OCI-LY3 (cell line): ENCODE results near the gene TNP2.

Experiments used
- H2AFZ ChIP-seq: fragments of 200-600, 300-600 bp; shearing (Covaris generic); 2 replicates; pipeline ENCODE4 v1.6.0; 2014; ENCODE audit warnings: antibody characterized with exemption, low read depth, low read length
- H3K27ac ChIP-seq: fragments of 200-600, 300-600 bp; sonication (generic); 2 replicates; pipeline ENCODE4 v1.5.1; 2014; ENCODE audit warnings: mild to moderate bottlenecking, low read length, moderate library complexity, mixed read lengths
- H3K27me3 ChIP-seq: fragments of 200-600, 300-600 bp; sonication (generic); 2 replicates; pipeline ENCODE4 v1.6.1; 2014; ENCODE audit warnings: low read depth, low read length, mixed read lengths
- H3K36me3 ChIP-seq: fragments of 200-600, 300-600 bp; sonication (generic); replicated peaks from 2 replicates; pipeline ENCODE3; 2014; ENCODE audit warnings: low read depth, low read length, mixed read lengths
- H3K4me1 ChIP-seq: fragments of 300-600, 200-600 bp; sonication (generic); 2 replicates; pipeline ENCODE4 v1.6.1; 2014; ENCODE audit warnings: low read length, mixed read lengths
- H3K4me2 ChIP-seq: fragments of 200-600, 300-600 bp; sonication (generic); 2 replicates; pipeline ENCODE4 v1.6.1; 2014; ENCODE audit warnings: low read length, mixed read lengths
- H3K4me3 ChIP-seq: fragments of 300-600, 200-600 bp; sonication (generic); 2 replicates; pipeline ENCODE4 v1.5.1; 2014; ENCODE audit warnings: antibody characterized with exemption, mild to moderate bottlenecking, low read length, moderate library complexity
- H3K79me2 ChIP-seq: fragments of 300-600, 200-600 bp; shearing (Covaris generic); 2 replicates; pipeline ENCODE4 v1.6.1; 2014; ENCODE audit warnings: mild to moderate bottlenecking, low read length, mixed read lengths
- H3K9ac ChIP-seq: fragments of 300-600, 200-600 bp; shearing (Covaris generic); 2 replicates; pipeline ENCODE4 v1.6.0; 2014; ENCODE audit warnings: mild to moderate bottlenecking, low read length, moderate library complexity
- H3K9me3 ChIP-seq: fragments of 200-600, 300-600 bp; shearing (Covaris generic); 2 replicates; pipeline ENCODE4 v1.6.1; 2014; ENCODE audit warnings: low read length, mixed read lengths; ENCODE audit not compliant: insufficient read depth
- H4K20me1 ChIP-seq: fragments of 200-600, 300-600 bp; sonication (generic); 2 replicates; pipeline ENCODE4 v1.6.1; 2016; ENCODE audit warnings: low read length, mixed read lengths; ENCODE audit not compliant: insufficient read depth
- CTCF ChIP-seq: fragments of 200-600, 300-600 bp; sonication (generic); IDR thresholded peaks from 2 replicates; pipeline ENCODE4 v1.5.1; 2014; ENCODE audit warnings: antibody characterized with exemption, low read length, low read depth
- EZH2phosphoT487 ChIP-seq: fragments of 200-600 bp; shearing (Covaris generic); IDR thresholded peaks from 2 replicates; pipeline ENCODE4 v1.6.1; 2018; ENCODE audit warnings: antibody characterized with exemption, mixed run types, low read depth

The TNP2 gene

GRCh38 chr16:11268921-11269375 lies at the start of gene TNP2:
Gene TNP2 (minus strand): TSS chr16:11269325. CDS start chr16:11269262, 63 bp downstream.
- no peak within 1 kb of the TSS for H3K4me2 ChIP-seq

GRCh38 chr16:11318817-11319216 lies 49.7 kb upstream of the TNP2 start:
- peaks cover 10% of the 10 kb centered on the region for H3K27me3 ChIP-seq
- no peak overlapping the region for H3K4me2 ChIP-seq
- H3K4me3 ChIP-seq: no peak overlapping the region
- H3K79me2 ChIP-seq: no peaks in the 10 kb centered on the region
- H3K36me3 ChIP-seq: no peaks in the 10 kb centered on the region
- peaks cover 5% of the 10 kb centered on the region; the same call in 1 of the 2 replicates for H3K4me1 ChIP-seq
- H2AFZ ChIP-seq: no peak overlapping the region
- H3K9ac ChIP-seq: no peak overlapping the region
- H4K20me1 ChIP-seq: no peaks in the 10 kb centered on the region
- H3K27ac ChIP-seq: no peak overlapping the region
- H3K9me3 ChIP-seq: no peaks in the 10 kb centered on the region
- TF ChIP-seq CTCF (no peak), EZH2phosphoT487 (no peak)

More at GRCh38 chr16:11268921-11269375, at the start of gene TNP2:
- TF ChIP-seq EZH2phosphoT487 (no peak), CTCF (no peak)
- no peaks in the 10 kb centered on the region for H3K9me3 ChIP-seq
- H3K27me3 ChIP-seq: peaks cover 3% of the 10 kb centered on the region; the same call in 1 of the 2 replicates
- no peaks in the 10 kb centered on the region for H3K36me3 ChIP-seq
- H3K4me3 ChIP-seq: no peak within 1 kb of the TSS
- no peak within 1 kb of the TSS for H2AFZ ChIP-seq
- no peak within 1 kb of the TSS for H3K27ac ChIP-seq
- H3K9ac ChIP-seq: no peak within 1 kb of the TSS
- no peaks in the 10 kb centered on the region for H3K79me2 ChIP-seq
- H4K20me1 ChIP-seq: no peaks in the 10 kb centered on the region
- peaks cover 9% of the 10 kb centered on the region for H3K4me1 ChIP-seq

GRCh38 chr16:11316331-11317015 lies 47.3 kb upstream of the TNP2 start:
- Histone ChIP-seq H3K79me2 (no peaks in the 10 kb centered on the region), H3K4me3 (peak overlapping the region; percentile 35; the same call in 1 of the 2 replicates), H3K36me3 (no peaks in the 10 kb centered on the region), H3K27me3 (peaks cover 10% of the 10 kb centered on the region), H3K9ac (no peak overlapping the region), H3K4me1 (peaks cover 12% of the 10 kb centered on the region), H3K27ac (no peak overlapping the region), H2AFZ (0 out of 2 replicates have a peak overlapping the region, but pooled peaks have one; percentile 65), H4K20me1 (no peaks in the 10 kb centered on the region), H3K9me3 (no peaks in the 10 kb centered on the region), H3K4me2 (peak overlapping the region; percentile 52)
- TF ChIP-seq EZH2phosphoT487 (no peak), CTCF (no peak)

GRCh38 chr16:11315510-11315909 lies 46.4 kb upstream of the TNP2 start:
- Histone ChIP-seq H3K79me2 (no peaks in the 10 kb centered on the region), H3K4me2 (no peak overlapping the region), H4K20me1 (no peaks in the 10 kb centered on the region), H3K36me3 (no peaks in the 10 kb centered on the region), H3K9ac (no peak overlapping the region), H2AFZ (no peak overlapping the region), H3K27me3 (peaks cover 10% of the 10 kb centered on the region), H3K9me3 (no peaks in the 10 kb centered on the region), H3K4me3 (no peak overlapping the region), H3K27ac (no peak overlapping the region), H3K4me1 (peaks cover 20% of the 10 kb centered on the region)
- TF ChIP-seq EZH2phosphoT487 (no peak), CTCF (no peak)
